Measurements from ENCODE around the gene WDR93. TPM values are rescaled to one million over a fixed set of nuclear protein-coding genes. Genes with fewer than 3 reads are reported as not detected.

Gene WDR93
- total and polyA plus RNA-seq, 3 experiments from 2014 or later = 0.08 TPM; not detected in 2

- H3K27me3 ChIP-seq (ENCODE audit: insufficient read depth, low read length, poor library complexity, severe bottlenecking) = peaks cover 4% of the 10 kb centered on the region
- H3K27ac Mint-ChIP-seq = no peak overlapping the region
- POLR2A ChIA-PET = no interaction called here
Measured at GRCh38 chr15:89656116-89656815, 34.3 kb upstream of the WDR93 start.

GRCh38 chr15:89657686-89658200 is 32.9 kb upstream of the WDR93 start:
- H3K4me3 Mint-ChIP-seq = no peak overlapping the region

More at GRCh38 chr15:89656116-89656815, 34.3 kb upstream of the WDR93 start:
- Histone ChIP-seq H3K9me3 (ENCODE audit: low read length) (no peaks in the 10 kb centered on the region), H3K27ac (ENCODE audit: low read depth, low read length) (no peak overlapping the region), H3K36me3 (ENCODE audit: insufficient read depth, low read length) (no peaks in the 10 kb centered on the region), H3K4me3 (ENCODE audit: low read length) (no peak overlapping the region), H3K4me1 (ENCODE audit: insufficient read depth, low read length) (no peaks in the 10 kb centered on the region)
- H3K4me1 Mint-ChIP-seq = peaks cover 10 to 12% (median 12%) of the 10 kb centered on the region in 3 donors
- CTCF ChIA-PET = no interaction called here
- no peaks in the 10 kb centered on the region for H3K36me3 Mint-ChIP-seq
- peak overlapping the region; percentile 44 to 88 (median 71) for H3K4me3 Mint-ChIP-seq
- H3K9me3 Mint-ChIP-seq = no peaks in the 10 kb centered on the region
- no peak for DNase-seq
- peaks cover 39 to 55% of the 10 kb centered on the region in 2 donors for H3K27me3 Mint-ChIP-seq

GRCh38 chr15:89659295-89659694 is 31.3 kb upstream of the WDR93 start:
- POLR2A ChIA-PET = no interaction called here
- CTCF ChIA-PET = no interaction called here

More at GRCh38 chr15:89657686-89658200, 32.9 kb upstream of the WDR93 start:
- no peaks in the 10 kb centered on the region for H3K36me3 ChIP-seq (ENCODE audit: insufficient read depth, low read length)
- no peaks in the 10 kb centered on the region for H3K4me1 ChIP-seq (ENCODE audit: insufficient read depth, low read length)
- Mint-ChIP-seq H3K27ac (no peak overlapping the region), H3K36me3 (no peaks in the 10 kb centered on the region), H3K4me1 (peaks cover 10 to 12% (median 12%) of the 10 kb centered on the region in 3 donors), H3K27me3 (peaks cover 37 to 51% of the 10 kb centered on the region in 2 donors), H3K9me3 (no peaks in the 10 kb centered on the region)
- peaks cover 4% of the 10 kb centered on the region for H3K27me3 ChIP-seq (ENCODE audit: insufficient read depth, low read length, poor library complexity, severe bottlenecking)
- H3K9me3 ChIP-seq (ENCODE audit: low read length) = no peaks in the 10 kb centered on the region
- ChIA-PET CTCF (no interaction called here), POLR2A (no interaction called here)
- no peak overlapping the region for H3K4me3 ChIP-seq (ENCODE audit: low read length)
- DNase-seq = no peak
- no peak overlapping the region for H3K27ac ChIP-seq (ENCODE audit: low read depth, low read length)

GRCh38 chr15:89660556-89660955 is 30.1 kb upstream of the WDR93 start:
- Mint-ChIP-seq H3K9me3 (no peaks in the 10 kb centered on the region), H3K4me3 (no peak overlapping the region), H3K36me3 (no peaks in the 10 kb centered on the region), H3K27me3 (peaks cover 25 to 48% of the 10 kb centered on the region in 2 donors), H3K4me1 (peaks cover 4 to 10% (median 9%) of the 10 kb centered on the region in 3 donors), H3K27ac (no peak overlapping the region)
- Histone ChIP-seq H3K4me3 (ENCODE audit: low read length) (no peak overlapping the region), H3K4me1 (ENCODE audit: insufficient read depth, low read length) (no peaks in the 10 kb centered on the region), H3K27me3 (ENCODE audit: insufficient read depth, low read length, poor library complexity, severe bottlenecking) (no peaks in the 10 kb centered on the region), H3K27ac (ENCODE audit: low read depth, low read length) (no peak overlapping the region), H3K36me3 (ENCODE audit: insufficient read depth, low read length) (no peaks in the 10 kb centered on the region), H3K9me3 (ENCODE audit: low read length) (no peaks in the 10 kb centered on the region)
- DNase-seq = no peak
- ChIA-PET POLR2A (no interaction called here), CTCF (no interaction called here)

More at GRCh38 chr15:89659295-89659694, 31.3 kb upstream of the WDR93 start:
- Histone ChIP-seq H3K4me1 (ENCODE audit: insufficient read depth, low read length) (no peaks in the 10 kb centered on the region), H3K27me3 (ENCODE audit: insufficient read depth, low read length, poor library complexity, severe bottlenecking) (peaks cover 4% of the 10 kb centered on the region), H3K27ac (ENCODE audit: low read depth, low read length) (no peak overlapping the region), H3K4me3 (ENCODE audit: low read length) (no peak overlapping the region), H3K9me3 (ENCODE audit: low read length) (no peaks in the 10 kb centered on the region), H3K36me3 (ENCODE audit: insufficient read depth, low read length) (no peaks in the 10 kb centered on the region)
- no peak for DNase-seq
- peaks cover 8 to 11% (median 11%) of the 10 kb centered on the region in 3 donors for H3K4me1 Mint-ChIP-seq
- no peaks in the 10 kb centered on the region for H3K9me3 Mint-ChIP-seq
- H3K4me3 Mint-ChIP-seq = no peak overlapping the region
- peaks cover 31 to 45% of the 10 kb centered on the region in 2 donors for H3K27me3 Mint-ChIP-seq
- H3K27ac Mint-ChIP-seq = peak overlapping the region in 1 of 8 donors; percentile 85
- no peaks in the 10 kb centered on the region for H3K36me3 Mint-ChIP-seq

- Histone ChIP-seq H3K4me3 (ENCODE audit: low read length) (no peak overlapping the region), H3K36me3 (ENCODE audit: insufficient read depth, low read length) (no peaks in the 10 kb centered on the region), H3K4me1 (ENCODE audit: insufficient read depth, low read length) (no peaks in the 10 kb centered on the region), H3K27me3 (ENCODE audit: insufficient read depth, low read length, poor library complexity, severe bottlenecking) (no peaks in the 10 kb centered on the region), H3K9me3 (ENCODE audit: low read length) (no peaks in the 10 kb centered on the region), H3K27ac (ENCODE audit: low read depth, low read length) (no peak overlapping the region)
- DNase-seq = no peak
- Mint-ChIP-seq H3K4me1 (peaks cover 0 to 5% (median 5%) of the 10 kb centered on the region in 3 donors), H3K27ac (no peak overlapping the region), H3K4me3 (no peak overlapping the region), H3K27me3 (peaks cover 11 to 42% of the 10 kb centered on the region in 2 donors), H3K36me3 (no peaks in the 10 kb centered on the region), H3K9me3 (no peaks in the 10 kb centered on the region)
- ChIA-PET CTCF (no interaction called here), POLR2A (no interaction called here)
Measured at GRCh38 chr15:89662893-89663626, 27.6 kb upstream of the WDR93 start.

- DNase-seq = no peak
- no peaks in the 10 kb centered on the region for H3K36me3 Mint-ChIP-seq
- H3K27ac ChIP-seq (ENCODE audit: low read depth, low read length) = no peak overlapping the region
- no peaks in the 10 kb centered on the region for H3K9me3 Mint-ChIP-seq
- no peaks in the 10 kb centered on the region for H3K9me3 ChIP-seq (ENCODE audit: low read length)
- H3K4me3 Mint-ChIP-seq = peak overlapping the region in 4 of 7 donors; percentile 20 to 48 (median 40)
- no peaks in the 10 kb centered on the region for H3K36me3 ChIP-seq (ENCODE audit: insufficient read depth, low read length)
- ChIA-PET CTCF (no interaction called here), POLR2A (no interaction called here)
- peaks cover 0 to 5% (median 5%) of the 10 kb centered on the region in 3 donors for H3K4me1 Mint-ChIP-seq
- H3K27me3 ChIP-seq (ENCODE audit: insufficient read depth, low read length, poor library complexity, severe bottlenecking) = no peaks in the 10 kb centered on the region
- H3K27me3 Mint-ChIP-seq = peaks cover 8 to 47% of the 10 kb centered on the region in 2 donors
- no peak overlapping the region for H3K4me3 ChIP-seq (ENCODE audit: low read length)
- H3K27ac Mint-ChIP-seq = no peak overlapping the region
- H3K4me1 ChIP-seq (ENCODE audit: insufficient read depth, low read length) = no peaks in the 10 kb centered on the region
Measured at GRCh38 chr15:89664441-89665350, 25.9 kb upstream of the WDR93 start.

- no peak overlapping the region for H3K4me3 ChIP-seq (ENCODE audit: low read length)
- H3K36me3 ChIP-seq (ENCODE audit: insufficient read depth, low read length) = no peaks in the 10 kb centered on the region
- peaks cover 0 to 5% (median 5%) of the 10 kb centered on the region in 3 donors for H3K4me1 Mint-ChIP-seq
- no peaks in the 10 kb centered on the region for H3K36me3 Mint-ChIP-seq
- DNase-seq = no peak
- H3K4me3 Mint-ChIP-seq = peak overlapping the region in 1 of 7 donors; percentile 3
- ChIA-PET POLR2A (no interaction called here), CTCF (no interaction called here)
- peaks cover 7 to 41% of the 10 kb centered on the region in 2 donors for H3K27me3 Mint-ChIP-seq
- H3K27ac ChIP-seq (ENCODE audit: low read depth, low read length) = no peak overlapping the region
- no peak overlapping the region for H3K27ac Mint-ChIP-seq
- H3K9me3 ChIP-seq (ENCODE audit: low read length) = no peaks in the 10 kb centered on the region
- no peaks in the 10 kb centered on the region for H3K27me3 ChIP-seq (ENCODE audit: insufficient read depth, low read length, poor library complexity, severe bottlenecking)
- H3K9me3 Mint-ChIP-seq = no peaks in the 10 kb centered on the region
- H3K4me1 ChIP-seq (ENCODE audit: insufficient read depth, low read length) = no peaks in the 10 kb centered on the region
Measured at GRCh38 chr15:89665449-89666181, 25.0 kb upstream of the WDR93 start.

All from CD8-positive, alpha-beta memory T cell (primary cell).